Activated T-helper 9 cell treated with anti-CD3 and anti-CD28 coated beads, Interleukin-2, amount 50 U/mL, for 16 hours (primary cell): ENCODE results near the gene CYCS.
"Not testable (repeated sequence)": the region's sequence is repeated elsewhere in the genome, so short reads cannot be mapped to it uniquely, and the experiment has no call there.

Experiments used
- DNase-seq: peaks from one replicate; pipeline ENCODE4 v3.0.0-alpha.2; 2020; ENCODE audit warnings: low read depth

Gene CYCS

DNA sequence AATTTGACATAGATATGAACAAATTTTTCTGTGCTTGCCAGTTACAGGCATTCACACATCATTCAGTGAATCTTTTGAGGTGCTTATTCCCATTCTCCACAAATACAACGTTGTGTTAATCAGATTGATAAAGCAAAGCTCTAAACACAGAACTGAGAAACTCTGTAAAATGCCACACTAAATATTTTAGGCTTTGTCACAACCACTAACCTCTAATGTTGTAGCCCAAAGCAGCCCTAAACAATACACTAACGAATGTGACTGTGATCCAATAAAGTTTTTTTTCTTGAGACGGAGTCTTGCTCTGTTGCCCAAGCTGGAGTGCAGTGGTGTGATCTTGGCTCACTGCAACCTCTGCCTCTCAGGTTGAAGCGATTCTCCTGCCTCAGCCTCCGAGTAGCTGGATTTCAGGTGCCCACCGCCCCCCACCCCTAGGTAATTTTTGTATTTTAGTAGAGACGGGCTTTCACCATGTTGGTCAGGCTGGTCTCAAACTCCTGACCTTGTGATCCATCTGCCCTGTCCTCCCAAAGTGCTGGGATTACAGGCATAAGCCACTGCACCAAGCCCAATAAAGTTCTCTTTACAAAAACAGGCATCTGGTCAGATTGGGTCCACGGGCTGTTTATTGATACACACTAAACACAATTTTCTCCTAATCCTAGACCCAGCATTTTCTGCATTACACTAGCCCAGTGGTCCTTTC lies 6.9 kb downstream of the CYCS start:
- DNase-seq = no peak

- DNase-seq = no peak
Observed at GRCh38 chr7:25117226-25118047, 7.6 kb downstream of the CYCS start.

GRCh38 chr7:25116621-25117020 lies 8.4 kb downstream of the CYCS start:
- no peak for DNase-seq

GRCh38 chr7:25110514-25110913 lies 14.5 kb downstream of the CYCS start:
- DNase-seq = not testable (repeated sequence)

- no peak for DNase-seq
Observed at GRCh38 chr7:25109276-25109675, 15.8 kb downstream of the CYCS start.

- no peak for DNase-seq
Observed at GRCh38 chr7:25105911-25106310, 19.1 kb downstream of the CYCS start.

DNA sequence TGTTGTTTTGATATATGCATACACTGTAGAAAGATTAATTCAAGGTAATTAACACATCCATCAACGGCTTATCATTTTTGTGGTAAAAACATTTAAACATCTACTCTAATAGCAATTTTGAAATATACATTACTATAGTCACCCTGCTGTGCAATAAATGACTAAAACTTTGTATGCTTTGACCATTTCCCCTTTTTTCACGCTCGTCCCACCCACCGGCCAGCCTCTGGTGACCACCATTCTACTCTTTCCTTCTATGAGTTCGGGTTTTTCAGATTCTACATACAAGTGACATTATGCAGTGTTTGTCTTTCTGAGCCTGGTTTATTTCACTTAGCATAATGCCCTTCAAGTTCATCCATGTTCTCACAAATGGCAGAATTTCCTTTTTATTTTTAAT lies 21.3 kb downstream of the CYCS start:
- no peak for DNase-seq

- no peak for DNase-seq
Observed at GRCh38 chr7:25101817-25102216, 23.2 kb downstream of the CYCS start.

DNA sequence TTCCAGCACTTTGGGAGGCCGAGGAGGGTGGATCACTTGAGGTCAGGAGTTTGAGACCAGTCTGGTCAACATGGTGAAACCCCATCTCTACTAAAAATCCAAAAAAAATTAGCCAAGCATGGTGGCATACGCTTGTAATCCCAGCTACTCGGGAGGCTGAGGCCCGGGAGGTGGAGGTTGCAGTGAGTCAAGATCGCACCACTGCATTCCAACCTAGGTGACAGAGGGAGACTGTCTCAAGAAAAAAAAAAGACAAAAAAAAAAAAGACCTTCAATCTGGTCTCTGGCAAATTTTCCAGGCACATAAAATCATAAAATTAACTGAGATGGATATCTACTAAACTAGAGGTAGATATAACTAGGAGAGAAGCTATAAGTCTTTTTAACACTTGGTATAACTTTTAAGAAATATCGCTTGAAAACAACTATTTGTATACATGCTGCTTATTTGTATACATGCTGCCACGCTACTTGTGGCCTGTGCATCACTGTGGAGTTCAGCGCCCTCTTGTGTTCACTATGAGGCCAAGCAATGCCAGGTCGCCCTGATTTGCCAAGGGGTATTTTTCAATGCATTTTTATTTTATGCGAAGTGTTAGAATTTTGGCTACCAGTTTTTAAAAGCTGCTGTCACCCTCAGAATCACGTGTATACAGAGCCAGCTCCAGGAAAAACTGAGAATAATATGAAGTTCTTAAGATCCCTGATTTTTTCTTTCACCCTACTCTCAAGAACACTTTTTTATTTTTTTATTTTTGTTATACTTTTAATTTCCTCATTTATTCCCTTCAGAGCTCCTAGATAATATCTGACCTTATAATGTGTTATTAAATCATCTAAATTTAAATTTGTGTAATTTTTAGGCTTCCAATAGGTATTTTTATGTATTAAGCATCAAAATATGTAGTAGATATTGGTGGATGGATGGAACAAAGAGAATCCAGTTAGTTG lies 26.7 kb downstream of the CYCS start:
- peak; percentile 34 for DNase-seq

GRCh38 chr7:25095516-25096345 lies 29.3 kb downstream of the CYCS start:
- DNase-seq = no peak

DNA sequence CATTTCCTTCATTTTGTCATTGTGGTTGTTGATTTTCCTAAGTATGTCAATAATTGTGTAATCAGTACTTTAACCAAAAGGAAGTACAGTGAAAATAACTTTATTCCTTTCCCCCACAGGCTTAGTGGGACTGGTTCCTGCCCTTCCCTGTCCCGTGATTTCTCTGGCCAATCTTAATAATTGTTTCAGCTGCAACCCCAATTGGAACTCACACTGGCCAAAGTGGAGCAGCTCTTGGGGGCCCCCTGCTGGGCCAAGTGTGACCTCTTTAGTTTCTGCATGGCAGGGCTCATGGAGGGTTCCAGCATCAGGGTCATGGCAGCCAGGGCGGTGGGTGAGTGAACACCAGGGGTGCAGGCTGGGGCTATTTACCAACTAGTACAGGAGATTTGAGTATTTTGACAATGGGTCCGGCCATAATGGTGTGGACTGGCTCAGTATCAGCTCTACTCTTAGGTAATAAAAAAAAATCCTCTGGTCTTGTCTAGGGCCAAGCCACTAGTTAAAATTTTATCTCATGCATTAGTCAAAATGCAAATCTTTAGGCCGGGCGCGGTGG lies 31.7 kb downstream of the CYCS start:
- peak; percentile 67 for DNase-seq

GRCh38 chr7:25091779-25092178 lies 33.3 kb downstream of the CYCS start:
- no peak for DNase-seq

- DNase-seq = no peak
Observed at GRCh38 chr7:25091176-25091575, 33.9 kb downstream of the CYCS start.

GRCh38 chr7:25090374-25090773 lies 34.7 kb downstream of the CYCS start:
- no peak for DNase-seq

DNA sequence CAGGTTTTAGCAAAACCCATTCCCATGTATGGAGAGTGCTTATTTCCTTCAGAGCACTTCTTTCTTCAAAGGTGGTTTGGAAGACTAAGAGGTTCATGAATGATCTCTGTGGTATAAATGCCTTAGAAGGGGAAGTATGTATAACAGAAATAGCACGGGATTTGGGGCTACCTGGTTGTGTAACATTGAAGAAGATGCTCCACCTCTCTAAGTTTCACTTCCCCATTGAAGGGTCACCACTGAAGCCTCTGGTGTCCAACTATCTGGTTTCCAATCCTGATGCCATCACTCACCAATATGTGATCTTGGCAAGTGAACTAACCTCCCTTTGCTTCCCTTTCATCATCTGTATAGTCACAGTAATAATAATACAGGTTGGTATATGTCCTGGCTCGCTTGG lies 37.2 kb downstream of the CYCS start:
- no peak for DNase-seq

GRCh38 chr7:25084821-25085220 lies 40.2 kb downstream of the CYCS start:
- no peak for DNase-seq

GRCh38 chr7:25083201-25083600 lies 41.9 kb downstream of the CYCS start:
- no peak for DNase-seq

- not testable (repeated sequence) for DNase-seq
Observed at GRCh38 chr7:25082041-25082440, 43.0 kb downstream of the CYCS start.

GRCh38 chr7:25077096-25077495 lies 48.0 kb downstream of the CYCS start:
- DNase-seq = no peak

DNA sequence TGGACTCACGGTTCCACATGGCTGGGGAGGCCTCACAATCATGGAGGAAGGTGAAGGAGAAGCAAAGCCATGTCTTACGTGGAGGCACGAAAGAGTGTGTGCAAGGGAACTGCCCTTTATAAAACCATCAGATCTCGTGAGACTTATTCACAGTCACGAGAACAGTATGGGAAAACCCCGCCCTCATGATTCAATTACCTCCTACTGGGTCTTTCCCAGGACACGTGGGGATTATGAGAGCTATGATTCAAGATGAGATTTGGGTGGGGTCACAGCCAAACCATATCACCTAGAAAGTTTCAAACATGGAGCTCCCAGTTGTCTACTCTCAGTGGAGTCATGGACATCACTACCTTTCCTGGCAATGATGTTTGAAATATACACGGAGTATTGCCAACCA lies 49.6 kb downstream of the CYCS start:
- peak; percentile 18 for DNase-seq

DNA sequence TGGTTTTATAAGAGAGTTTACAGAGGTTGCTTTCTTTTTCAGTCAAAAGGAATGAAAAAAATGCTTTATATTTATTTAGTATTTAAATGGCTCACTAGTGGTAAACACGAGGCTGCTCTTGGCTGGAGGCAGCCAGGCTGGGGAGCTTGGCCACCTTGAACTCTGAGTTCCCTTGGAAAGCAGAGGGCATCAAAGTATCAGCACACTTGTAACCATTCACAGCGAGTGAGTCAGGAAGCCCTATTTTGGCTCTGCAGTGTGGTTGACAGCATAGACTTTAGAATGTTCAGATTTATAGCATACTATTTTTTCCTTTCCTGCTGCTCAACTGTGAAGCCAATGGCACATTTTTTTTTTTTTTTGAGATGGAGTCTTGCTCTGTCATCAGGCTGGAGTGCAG lies 51.6 kb downstream of the CYCS start:
- DNase-seq = no peak
